HG03175 (cell line): Measurements from ENCODE around the gene ACTA2.

Experiments
- ATAC-seq: cut with Tn5 transposase; IDR thresholded peaks from one replicate; pipeline ENCODE4 v1.9.1; 2021; ENCODE audit warnings: mild to moderate bottlenecking, moderate library complexity; ENCODE audit not compliant: unreplicated experiment

The ACTA2 gene

DNA sequence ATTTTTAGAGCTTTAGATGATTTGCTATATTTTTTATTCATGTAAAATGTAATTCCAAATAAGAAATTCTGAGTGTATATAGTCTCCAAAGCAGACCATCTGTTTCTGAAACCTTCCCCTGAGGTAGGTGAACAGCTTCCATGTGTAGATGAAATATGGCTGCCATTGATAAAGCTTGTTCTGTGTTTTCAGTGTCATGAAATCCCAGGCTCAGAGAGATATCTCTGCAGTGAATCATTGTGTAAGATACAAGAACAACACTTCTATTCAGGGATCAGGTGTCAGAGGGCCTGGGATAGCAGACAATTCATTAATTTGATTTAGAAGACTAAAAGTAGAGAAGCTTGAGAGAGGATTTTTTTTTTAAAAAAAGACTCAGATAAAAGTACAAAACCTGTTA is 29.1 kb downstream of the ACTA2 start:
- no peak for ATAC-seq

DNA sequence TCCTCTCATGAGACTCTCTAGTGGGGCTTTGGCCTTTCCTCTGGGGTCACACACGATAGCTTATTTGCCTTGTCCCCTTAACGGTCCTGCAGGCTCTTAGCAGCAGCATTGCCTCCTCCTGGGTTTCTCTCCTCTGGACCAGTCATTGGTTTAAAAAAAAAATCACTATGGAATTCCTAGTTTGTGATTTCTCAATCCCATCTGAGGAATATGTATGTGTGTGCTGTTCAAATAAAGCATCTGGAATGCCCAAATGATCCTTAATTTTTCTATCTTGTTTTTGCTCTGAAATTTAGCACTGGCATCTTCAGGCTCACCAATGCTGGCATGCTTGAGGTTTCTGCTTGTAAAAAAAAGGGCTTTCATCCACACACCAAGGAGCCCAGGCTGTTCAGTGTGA is 30.5 kb downstream of the ACTA2 start:
- ATAC-seq: no peak

DNA sequence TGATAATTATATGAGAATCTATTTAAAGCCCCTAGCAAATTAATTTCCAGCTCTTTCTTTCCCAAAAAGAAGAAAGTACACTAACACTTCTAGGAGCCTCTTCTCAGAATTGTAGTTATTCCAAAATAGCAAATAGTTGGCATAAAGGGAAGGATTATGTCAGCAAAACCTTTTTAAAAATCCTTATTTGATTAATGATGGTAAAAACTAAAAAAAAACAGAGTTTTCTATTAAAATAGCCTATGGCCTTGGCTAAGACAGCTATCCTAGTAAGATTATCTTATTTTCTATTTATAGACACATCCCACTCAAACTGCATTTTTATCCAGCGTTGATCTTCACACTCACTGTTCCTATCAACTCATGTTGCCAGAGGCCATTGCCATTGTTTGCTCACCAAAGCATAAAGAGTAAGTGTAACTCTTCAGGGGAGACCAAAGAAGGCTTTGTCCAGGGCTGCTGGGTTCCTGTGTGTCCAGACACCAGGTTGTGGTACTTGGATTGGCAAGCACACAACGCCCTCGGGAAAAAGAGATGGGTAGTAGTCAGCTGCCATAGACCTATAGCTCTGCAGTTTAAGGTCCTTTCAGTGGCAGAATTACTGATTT is 31.5 kb downstream of the ACTA2 start:
- no peak for ATAC-seq

DNA sequence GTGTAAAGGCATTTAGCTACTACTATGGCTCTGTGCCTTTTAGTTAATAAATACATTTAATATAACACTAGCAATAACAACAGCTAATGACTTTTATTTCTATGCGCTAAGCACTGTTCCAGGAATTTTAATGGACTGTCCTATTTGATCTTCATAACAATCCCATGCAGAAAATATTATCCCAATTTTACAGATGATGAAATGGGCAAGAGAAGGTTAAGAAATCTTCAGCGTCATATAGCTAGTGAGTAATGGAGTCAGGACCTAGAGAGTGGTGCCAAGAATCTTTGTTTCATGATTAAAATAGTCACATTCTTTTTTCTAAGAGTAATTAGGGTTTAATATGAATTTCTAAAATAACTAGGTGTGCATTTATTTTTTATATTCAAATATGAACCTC is 32.4 kb downstream of the ACTA2 start:
- no peak for ATAC-seq

DNA sequence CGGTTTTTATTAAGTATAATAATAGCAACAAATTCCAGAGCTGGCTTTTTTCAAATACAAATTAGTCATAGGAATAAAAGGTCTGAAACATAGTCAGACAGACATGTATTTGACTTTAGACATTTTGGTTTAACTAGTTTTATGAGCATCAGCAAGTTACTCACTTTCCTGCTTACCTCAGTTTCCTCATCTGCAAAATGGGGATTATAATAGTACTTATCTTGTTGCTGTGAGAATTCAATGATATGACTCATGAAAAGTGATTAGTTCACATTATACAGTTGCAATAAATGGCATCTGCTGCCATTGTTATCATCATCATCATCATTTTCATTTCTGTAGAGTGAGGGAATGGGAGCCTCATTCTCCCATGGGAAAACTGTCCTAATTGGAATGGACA is 33.5 kb downstream of the ACTA2 start:
- ATAC-seq: no peak

- no peak for ATAC-seq
Observed at GRCh38 chr10:88918191-88918905, 34.2 kb downstream of the ACTA2 start.

DNA sequence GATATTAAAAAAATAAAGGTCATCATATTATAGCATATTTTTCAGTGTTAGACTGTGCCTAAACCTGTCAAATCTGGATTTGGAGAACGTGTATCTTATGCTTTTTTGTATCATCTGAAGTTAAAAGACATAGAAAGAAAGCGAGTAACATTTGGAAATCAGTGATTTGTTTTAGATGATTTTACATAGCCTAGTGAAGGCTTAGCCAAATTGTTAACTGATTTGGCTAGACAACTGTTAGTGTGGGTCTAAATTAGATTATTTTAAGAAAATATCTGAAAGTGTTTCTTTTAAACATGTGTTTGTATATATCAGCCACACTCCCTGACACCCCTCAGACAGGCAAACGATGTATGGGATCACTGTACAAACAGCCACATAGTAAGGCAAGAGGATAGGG is 35.6 kb downstream of the ACTA2 start:
- ATAC-seq: no peak

GRCh38 chr10:88916231-88916630 is 36.3 kb downstream of the ACTA2 start:
- no peak for ATAC-seq

GRCh38 chr10:88915781-88916180 is 36.8 kb downstream of the ACTA2 start:
- ATAC-seq: no peak

DNA sequence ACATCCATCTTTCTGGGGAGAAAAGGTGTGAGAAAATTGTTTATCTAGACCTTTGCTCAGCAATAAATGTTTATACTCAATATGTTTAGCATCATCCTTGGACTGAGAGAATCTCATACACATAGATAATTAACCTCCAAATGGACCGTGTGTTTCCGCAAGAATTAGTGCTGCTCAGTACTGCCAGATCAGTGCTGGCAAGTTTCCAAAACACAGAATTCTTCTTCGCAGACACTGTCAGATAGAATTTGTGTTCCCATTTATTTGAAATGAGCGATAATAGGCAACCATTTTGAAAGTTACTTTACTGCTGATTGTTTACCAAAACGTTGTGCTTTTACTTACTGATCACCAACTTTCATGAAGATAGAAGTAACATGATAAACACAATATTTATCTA is 38.8 kb downstream of the ACTA2 start:
- no peak for ATAC-seq

GRCh38 chr10:88913127-88913526 is 39.4 kb downstream of the ACTA2 start:
- no peak for ATAC-seq

DNA sequence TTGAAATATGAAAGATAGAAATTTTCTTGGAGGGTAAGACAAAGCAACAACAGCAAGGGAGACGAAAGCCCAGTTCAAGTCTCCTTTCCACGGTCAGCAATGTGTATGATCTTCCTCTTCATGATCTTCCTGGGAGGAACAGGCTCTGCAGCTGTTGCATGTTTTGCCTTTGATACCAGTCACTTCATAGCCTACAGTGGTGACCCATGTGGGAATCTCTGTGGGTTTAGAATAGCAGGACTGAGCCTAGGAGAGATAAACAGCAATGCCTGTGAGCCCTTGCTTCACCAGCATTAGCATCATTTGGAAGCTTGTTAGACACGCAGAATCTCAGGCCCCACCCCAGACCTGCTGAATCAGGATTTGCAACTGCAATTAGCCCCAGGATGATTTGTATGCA is 40.7 kb downstream of the ACTA2 start:
- ATAC-seq: no peak

- no peak for ATAC-seq
Observed at GRCh38 chr10:88911116-88911515, 41.5 kb downstream of the ACTA2 start.

DNA sequence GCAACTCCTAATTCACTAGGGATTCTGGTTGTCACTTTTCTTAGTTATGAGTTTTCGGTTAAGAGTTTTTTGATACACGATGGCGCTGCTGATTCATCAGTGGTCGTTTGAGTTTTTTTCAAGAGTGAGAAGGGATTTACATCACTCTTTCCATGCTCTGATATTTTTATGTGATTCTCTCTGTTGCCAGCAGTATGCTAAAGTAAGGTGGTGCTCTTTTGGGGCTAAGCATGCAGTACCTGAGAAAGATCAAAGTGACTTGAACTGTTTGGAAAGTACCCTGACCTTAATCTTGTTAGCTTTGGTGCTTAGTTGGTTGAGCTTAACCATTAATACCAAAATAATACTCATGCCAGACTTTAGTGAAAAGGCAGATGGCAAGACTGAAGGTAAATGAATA is 44.4 kb downstream of the ACTA2 start:
- no peak for ATAC-seq

GRCh38 chr10:88906921-88907320 is 45.7 kb downstream of the ACTA2 start:
- ATAC-seq: no peak

DNA sequence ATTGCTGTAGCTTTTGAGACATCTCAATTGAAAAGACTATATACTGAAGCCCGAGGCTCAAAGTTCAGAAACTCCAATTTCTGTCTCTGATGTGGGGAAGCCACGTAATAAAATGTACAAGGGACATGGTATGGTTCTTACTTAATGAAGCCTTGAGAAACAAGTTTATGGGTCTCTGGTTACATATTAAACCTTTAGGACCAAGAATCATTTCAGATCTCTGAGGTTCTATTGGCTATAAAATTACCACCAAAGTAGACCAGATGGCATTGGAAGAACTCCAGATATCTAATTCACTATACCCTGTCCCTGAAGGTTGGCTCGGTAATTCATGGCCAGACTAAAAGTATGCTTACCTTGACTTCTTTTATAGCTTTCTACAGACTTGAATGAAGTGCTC is 48.9 kb downstream of the ACTA2 start:
- ATAC-seq: no peak

GRCh38 chr10:88901984-88902789 is 50.4 kb downstream of the ACTA2 start:
- peak; percentile 53 for ATAC-seq

DNA sequence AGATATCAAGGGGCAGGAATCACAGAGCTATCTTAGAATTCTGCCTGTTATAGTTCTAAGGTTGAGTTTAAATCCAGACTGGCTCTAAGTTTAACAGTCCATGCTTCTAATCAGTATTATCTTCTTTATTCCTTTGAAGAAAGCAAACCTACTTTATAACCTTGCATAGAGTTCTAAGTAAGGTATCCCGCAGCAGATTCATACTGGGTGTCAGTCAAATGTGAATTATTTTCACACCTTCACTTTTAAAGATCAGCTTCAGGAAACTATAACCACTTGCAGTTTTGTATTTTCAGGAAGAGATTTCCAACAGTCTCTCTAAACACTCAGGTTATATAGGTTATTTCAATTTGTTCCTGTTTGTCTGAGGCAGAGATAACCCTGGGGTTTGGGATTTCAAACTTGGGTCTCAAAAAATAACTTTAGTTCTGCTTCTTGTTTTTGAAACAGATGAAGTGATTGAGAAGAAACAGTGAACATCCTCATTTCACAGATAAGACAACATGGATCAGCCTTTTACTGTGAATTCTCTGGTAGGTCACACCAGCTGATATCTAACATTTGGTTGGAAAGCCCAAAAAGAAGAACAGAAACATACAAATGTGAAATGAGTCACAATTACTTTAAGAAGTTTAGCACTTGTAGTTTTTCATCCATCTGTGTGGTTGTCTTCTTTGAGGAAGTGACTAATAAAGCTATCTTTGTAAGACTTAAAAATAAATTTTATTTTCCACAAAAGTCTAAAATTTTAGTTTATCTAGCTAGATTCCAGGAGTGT is 51.2 kb downstream of the ACTA2 start:
- peak; percentile 87 for ATAC-seq

GRCh38 chr10:88899886-88900285 is 52.7 kb downstream of the ACTA2 start:
- ATAC-seq: no peak

DNA sequence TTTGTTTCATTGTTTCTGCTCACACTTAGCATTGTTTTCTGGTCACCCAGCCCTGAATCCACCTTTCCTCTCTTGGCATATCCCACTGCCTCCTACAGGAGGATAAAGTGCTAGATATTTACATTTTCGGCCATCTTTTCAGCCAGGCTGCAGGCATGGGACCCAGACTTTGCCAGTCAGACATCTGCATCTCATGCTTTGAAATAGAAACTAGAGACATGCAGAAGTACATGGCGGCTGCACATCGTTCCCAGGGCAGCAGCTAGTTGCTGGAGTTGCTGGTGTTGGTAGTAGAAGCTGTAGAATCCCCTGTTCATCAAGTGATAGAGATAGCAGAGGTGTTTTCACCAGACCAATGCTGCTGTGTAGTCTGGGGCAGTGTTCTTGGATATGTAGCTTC is 53.8 kb downstream of the ACTA2 start:
- no peak for ATAC-seq
